H9 (cell line): ENCODE measurements around the gene MCM3. TPM values are rescaled to one million over a fixed set of nuclear protein-coding genes. Genes with fewer than 3 reads are reported as not detected.
A peak's percentile ranks its signal among the peaks of the same experiment; 100 is the strongest.

Source experiments
- DNase-seq: peaks from one replicate; pipeline ENCODE4 v3.0.0-alpha.2; 2017
- H2AFZ ChIP-seq: one replicate; pipeline ENCODE4 v1.6.1; 2013; ENCODE audit warnings: mild to moderate bottlenecking, low read length, control low read depth, moderate library complexity
- H2AK5ac ChIP-seq: 2 replicates; pipeline ENCODE4 v1.6.1; 2013; ENCODE audit warnings: low read length, control low read depth, mixed read lengths; ENCODE audit not compliant: insufficient read length
- H2BK120ac ChIP-seq: one replicate; pipeline ENCODE4 v1.6.1; 2013; ENCODE audit warnings: low read depth, mild to moderate bottlenecking, low read length, control low read depth, inconsistent platforms; ENCODE audit not compliant: poor library complexity, severe bottlenecking
- H2BK12ac ChIP-seq: 2 replicates; pipeline ENCODE4 v1.6.1; 2013; ENCODE audit warnings: low read length, control low read depth, mixed read lengths, low read depth; ENCODE audit not compliant: insufficient read length
- H2BK15ac ChIP-seq: 2 replicates; pipeline ENCODE4 v1.6.1; 2013; ENCODE audit warnings: low read depth, low read length, control low read depth
- H2BK20ac ChIP-seq: one replicate; pipeline ENCODE4 v1.6.1; 2013; ENCODE audit warnings: low read depth, mild to moderate bottlenecking, low read length, control low read depth, inconsistent platforms; ENCODE audit not compliant: poor library complexity, severe bottlenecking
- H2BK5ac ChIP-seq: 2 replicates; pipeline ENCODE4 v1.6.1; 2013; ENCODE audit warnings: low read length, control low read depth, mixed read lengths; ENCODE audit not compliant: insufficient read length
- H3K14ac ChIP-seq: 2 replicates; pipeline ENCODE4 v1.6.1; 2013; ENCODE audit warnings: low read length, control low read depth; ENCODE audit not compliant: insufficient read depth
- H3K18ac ChIP-seq: 2 replicates; pipeline ENCODE4 v1.6.1; 2013; ENCODE audit warnings: low read depth, mild to moderate bottlenecking, mixed read lengths, low read length, control low read depth; ENCODE audit not compliant: insufficient read length
- H3K23ac ChIP-seq: 2 replicates; pipeline ENCODE4 v1.6.1; 2013; ENCODE audit warnings: low read length, control low read depth, mixed read lengths, low read depth; ENCODE audit not compliant: insufficient read length
- H3K23me2 ChIP-seq: 2 replicates; pipeline ENCODE4 v1.6.1; 2013; ENCODE audit warnings: low read depth, mild to moderate bottlenecking, mixed read lengths, low read length, control low read depth; ENCODE audit not compliant: insufficient read length, poor library complexity, severe bottlenecking
- H3K27ac ChIP-seq: 2 replicates; pipeline ENCODE4 v1.5.1; 2013; ENCODE audit warnings: low read length, control low read depth, mixed read lengths, low read depth; ENCODE audit not compliant: insufficient read length
- H3K27me3 ChIP-seq: 2 replicates; pipeline ENCODE4 v1.6.1; 2013; ENCODE audit warnings: low read length, control low read depth, inconsistent platforms; ENCODE audit not compliant: insufficient read depth
- H3K4ac ChIP-seq: 2 replicates; pipeline ENCODE4 v1.6.1; 2013; ENCODE audit warnings: low read depth, mild to moderate bottlenecking, control low read depth, inconsistent platforms, low read length, moderate library complexity
- H3K4me1 ChIP-seq: 2 replicates; pipeline ENCODE4 v1.6.1; 2013; ENCODE audit warnings: low read length, control low read depth, inconsistent platforms; ENCODE audit not compliant: insufficient read depth
- H3K4me2 ChIP-seq: 2 replicates; pipeline ENCODE4 v1.6.1; 2013; ENCODE audit warnings: low read length, control low read depth, mixed read lengths; ENCODE audit not compliant: insufficient read length, insufficient read depth
- H3K56ac ChIP-seq: 2 replicates; pipeline ENCODE4 v1.6.1; 2013; ENCODE audit warnings: low read depth, mild to moderate bottlenecking, mixed read lengths, low read length, control low read depth; ENCODE audit not compliant: insufficient read length
- H3K79me1 ChIP-seq: 2 replicates; pipeline ENCODE4 v1.6.1; 2013; ENCODE audit warnings: low read depth, mild to moderate bottlenecking, moderate library complexity, low read length, control low read depth, inconsistent platforms; ENCODE audit not compliant: insufficient read depth, poor library complexity, severe bottlenecking
- H3K79me2 ChIP-seq: 2 replicates; pipeline ENCODE4 v1.6.1; 2013; ENCODE audit warnings: low read length, control low read depth, inconsistent platforms; ENCODE audit not compliant: insufficient read depth
- H3K9ac ChIP-seq: 2 replicates; pipeline ENCODE4 v1.6.1; 2013; ENCODE audit warnings: low read length, control low read depth, mixed read lengths; ENCODE audit not compliant: insufficient read length; ENCODE audit errors: extremely low read depth
- H3K9me3 ChIP-seq: one replicate; pipeline ENCODE4 v1.6.1; 2013; ENCODE audit warnings: low read depth, low read length, inconsistent platforms; ENCODE audit not compliant: control insufficient read depth
- H3T11ph ChIP-seq: one replicate; pipeline ENCODE4 v1.6.1; 2013; ENCODE audit warnings: mild to moderate bottlenecking, low read length, control low read depth, inconsistent platforms
- H4K20me1 ChIP-seq: one replicate; pipeline ENCODE4 v1.6.1; 2013; ENCODE audit not compliant: control insufficient read depth, insufficient read length, insufficient read depth
- H4K5ac ChIP-seq: 2 replicates; pipeline ENCODE4 v1.6.1; 2013; ENCODE audit warnings: low read depth, mild to moderate bottlenecking, mixed read lengths, low read length, control low read depth; ENCODE audit not compliant: insufficient read length
- H4K8ac ChIP-seq: replicated peaks from 2 replicates; pipeline ENCODE4 v1.6.1; 2013; ENCODE audit warnings: low read length, control low read depth, mixed read lengths, low read depth; ENCODE audit not compliant: insufficient read length
- H4K91ac ChIP-seq: 2 replicates; pipeline ENCODE4 v1.6.1; 2013; ENCODE audit warnings: low read depth, mild to moderate bottlenecking, moderate library complexity, mixed read lengths, low read length, control low read depth; ENCODE audit not compliant: insufficient read length
- H3K27ac Mint-ChIP-seq, 3 experiments: 2 replicates in 2 of 3; 3 replicates in 1 of 3; pipeline ENCODE4 v1.8.0; 2020 to 2021; ENCODE audit warnings: mixed read lengths in 3 of 3, mild to moderate bottlenecking in 1 of 3, moderate library complexity in 1 of 3
- H3K27me3 Mint-ChIP-seq: 2 replicates; pipeline ENCODE4 v1.8.0; 2021; ENCODE audit warnings: low read depth, mild to moderate bottlenecking, moderate library complexity, mixed read lengths
- H3K36me3 Mint-ChIP-seq, 3 experiments: 2 replicates in 2 of 3; 3 replicates in 1 of 3; pipeline ENCODE4 v1.8.0; 2020 to 2021; ENCODE audit warnings: low read depth in 3 of 3, mixed read lengths in 3 of 3; ENCODE audit not compliant: insufficient read depth in 1 of 3
- H3K4me1 Mint-ChIP-seq, 2 experiments: 2 replicates each; pipeline ENCODE4 v1.8.0; 2020; ENCODE audit warnings: mixed read lengths in 2 of 2
- H3K4me3 Mint-ChIP-seq, 2 experiments: 2 replicates in 1 of 2; 3 replicates in 1 of 2; pipeline ENCODE4 v1.8.0; 2020 to 2021; ENCODE audit warnings: mild to moderate bottlenecking in 2 of 2, mixed read lengths in 2 of 2, moderate library complexity in 1 of 2
- H3K9me3 Mint-ChIP-seq, 2 experiments: 2 replicates in 1 of 2; 3 replicates in 1 of 2; pipeline ENCODE4 v1.8.0; 2020; ENCODE audit warnings: mild to moderate bottlenecking in 2 of 2, mixed read lengths in 2 of 2, moderate library complexity in 1 of 2
- CTCF ChIP-seq: fragments of 200-600 bp; sonication (generic); conservative IDR thresholded peaks from 3 replicates; pipeline ENCODE4 v1.8.0; 2021; ENCODE audit warnings: antibody characterized with exemption, mild to moderate bottlenecking
- WGBS: extraction: QIAGEN DNeasy Blood & Tissue Kit; methylation state at CpG from one replicate; pipeline ENCODE4 v1.1.7; 2013; ENCODE audit warnings: missing lambda C conversion rate, low lambda C conversion rate, mixed read lengths; ENCODE audit not compliant: insufficient read length; ENCODE audit errors: extremely low coverage; 5-methylcytosine and 5-hydroxymethylcytosine counted together
- total RNA-seq: library from RNA; stranded (reverse); gene quantifications from 2 replicates; pipeline ENCODE4 v1.2.1, GENCODE V29; 2021

Gene MCM3
- total RNA-seq, 1 experiment from 2014 or later, result 252 TPM

DNA sequence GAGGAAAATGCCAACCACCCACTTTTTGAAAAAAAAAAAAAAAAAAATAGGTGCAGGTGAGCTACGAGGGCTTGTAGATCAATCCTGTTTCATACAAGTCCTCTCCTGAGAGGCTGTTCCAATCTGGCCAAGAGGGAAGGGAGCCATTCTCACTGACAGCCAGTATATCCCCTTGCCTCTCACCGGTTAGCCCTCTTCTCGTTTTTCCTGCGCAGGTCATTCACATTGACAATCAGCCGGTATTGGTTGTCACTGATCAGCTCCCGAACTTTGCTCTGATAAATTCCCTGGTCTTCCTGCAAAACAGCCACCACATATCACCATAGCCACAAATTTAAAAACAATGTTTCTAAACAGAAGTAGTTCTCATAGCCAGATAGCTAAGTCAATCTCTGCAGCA is 1.4 kb downstream of the MCM3 start:
- H3K4ac ChIP-seq, result no peak overlapping the region
- no peak overlapping the region for H4K5ac ChIP-seq
- peaks cover 3% of the 10 kb centered on the region for H3K23me2 ChIP-seq
- DNase-seq, result no peak
- H3K79me2 ChIP-seq, result peaks cover 12% of the 10 kb centered on the region; the same call in 1 of the 2 replicates
- peak overlapping the region; percentile 77 for H3K4me2 ChIP-seq
- H3K4me1 ChIP-seq, result peaks cover 3% of the 10 kb centered on the region; the same call in 1 of the 2 replicates
- Mint-ChIP-seq H3K4me1 (peaks cover 14 to 20% of the 10 kb centered on the region in 2 experiments), H3K27ac (peak overlapping the region in 2 of 3 experiments; percentile 10 to 25; a peak in 4 of 7 replicates), H3K9me3 (no peaks in the 10 kb centered on the region), H3K4me3 (no peak overlapping the region), H3K36me3 (peaks cover 49 to 56% (median 53%) of the 10 kb centered on the region in 3 experiments), H3K27me3 (no peaks in the 10 kb centered on the region)
- H3T11ph ChIP-seq, result no peak overlapping the region
- H3K27ac ChIP-seq, result no peak overlapping the region
- H2AFZ ChIP-seq, result no peak overlapping the region
- no peak overlapping the region for H2BK5ac ChIP-seq
- H2BK120ac ChIP-seq, result no peak overlapping the region
- no peak overlapping the region for H2BK12ac ChIP-seq
- no peaks in the 10 kb centered on the region for H3K9me3 ChIP-seq
- no peak overlapping the region for H3K18ac ChIP-seq
- no peak overlapping the region for H3K56ac ChIP-seq
- H3K23ac ChIP-seq, result no peak overlapping the region
- no peak overlapping the region for H4K91ac ChIP-seq
- H2BK15ac ChIP-seq, result no peak overlapping the region
- no peak overlapping the region for H3K14ac ChIP-seq
- H4K20me1 ChIP-seq, result no peaks in the 10 kb centered on the region
- H4K8ac ChIP-seq, result no peak overlapping the region
- no peaks in the 10 kb centered on the region for H3K27me3 ChIP-seq
- peak overlapping the region; percentile 83 for H3K9ac ChIP-seq
- no peak for TF ChIP-seq CTCF
- no peak overlapping the region for H2AK5ac ChIP-seq
- peaks cover 10% of the 10 kb centered on the region for H3K79me1 ChIP-seq
- no CpG with 5 or more reads among the region's 6 CpGs for WGBS
- no peak overlapping the region for H2BK20ac ChIP-seq
